ENCODE results near the gene LGALS9C. TPM values are rescaled to one million over a fixed set of nuclear protein-coding genes. Genes with fewer than 3 reads are reported as not detected.
"Not testable (repeated sequence)": the region's sequence is repeated elsewhere in the genome, so short reads cannot be mapped to it uniquely, and the experiment has no call there.

The LGALS9C gene
- total RNA-seq, result 1 to 10 TPM; 5.9 to 6.5 TPM

DNA sequence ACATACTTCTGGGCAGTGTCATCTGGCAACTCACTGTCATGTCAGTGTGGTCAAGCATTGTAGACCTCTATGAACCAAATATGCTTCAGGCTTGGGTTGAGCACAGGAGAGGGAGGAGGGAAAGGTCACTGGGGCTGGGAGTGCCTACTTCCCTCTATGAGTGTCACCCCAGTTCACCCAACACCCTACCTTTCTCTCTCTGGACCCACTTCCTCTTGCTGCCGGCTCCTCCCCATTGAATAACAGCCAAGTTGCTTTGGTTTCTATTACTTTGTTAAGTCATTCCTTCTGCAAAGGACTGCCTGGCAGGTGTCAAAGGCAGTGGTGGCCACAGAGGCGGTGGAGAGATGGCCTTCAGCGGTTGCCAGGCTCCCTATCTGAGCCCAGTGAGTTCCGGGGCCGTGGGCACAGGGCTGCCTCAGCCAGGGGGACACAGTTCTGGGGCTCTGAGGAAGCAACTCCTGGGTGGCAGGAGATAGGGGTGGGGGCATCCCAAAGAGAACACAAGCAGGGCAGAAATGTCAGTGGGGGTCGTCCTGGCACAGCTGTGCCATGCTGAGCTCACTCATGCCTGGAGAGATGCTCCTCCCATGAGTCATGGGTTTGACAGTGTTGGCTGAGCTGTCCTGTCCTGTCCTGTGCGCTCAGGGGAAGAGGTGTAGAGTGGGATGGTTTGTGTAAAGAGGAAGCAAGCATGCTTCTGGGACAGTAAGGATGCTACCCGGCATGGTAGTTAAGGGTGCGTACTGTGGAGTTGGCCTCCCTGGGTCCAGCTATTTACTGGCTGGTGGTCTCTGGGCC lies at the start of gene LGALS9C:
Gene LGALS9C (plus strand): TSS at position 282 of the 801 bp plus-strand sequence. CDS start 66 bp downstream, at position 348.
- POLR2A ChIA-PET, H3K36me3 Mint-ChIP-seq, H3K4me1 Mint-ChIP-seq, H3K9me3 Mint-ChIP-seq, H3K27me3 Mint-ChIP-seq: not testable (repeated sequence)
- ATAC-seq (ENCODE audit: low read depth) (peak; percentile 88), DNase-seq (peak; percentile 63)
- Mint-ChIP-seq H3K4me3 (peak within 1 kb of the TSS; percentile 73), H3K27ac (peak within 1 kb of the TSS; percentile 85)

DNA sequence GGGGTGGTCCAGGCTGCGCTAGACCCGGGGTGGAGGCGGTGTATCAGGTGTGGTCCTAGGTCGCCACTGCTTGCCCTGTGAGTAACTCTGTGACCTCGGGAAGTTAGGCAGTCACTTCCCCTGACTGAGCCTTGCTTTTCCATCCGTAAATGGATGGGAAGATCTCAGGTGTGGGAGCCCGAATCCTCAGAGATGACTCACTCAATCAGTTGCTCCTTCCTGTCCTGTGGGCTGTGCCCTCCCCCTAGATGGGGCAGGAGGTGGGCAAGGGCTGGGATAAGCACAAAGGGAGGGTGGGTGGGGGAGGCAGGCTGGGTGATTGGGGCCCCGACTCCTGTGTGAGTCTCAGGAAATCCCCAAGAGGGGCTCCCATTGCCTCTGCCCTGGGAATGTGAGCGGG lies 44.4 kb upstream of the LGALS9C start:
- H3K27ac Mint-ChIP-seq; H3K27me3 Mint-ChIP-seq; ATAC-seq (ENCODE audit: low read depth); H3K36me3 Mint-ChIP-seq; H3K9me3 Mint-ChIP-seq; H3K4me1 Mint-ChIP-seq; H3K4me3 Mint-ChIP-seq; DNase-seq; POLR2A ChIA-PET: not testable (repeated sequence)

DNA sequence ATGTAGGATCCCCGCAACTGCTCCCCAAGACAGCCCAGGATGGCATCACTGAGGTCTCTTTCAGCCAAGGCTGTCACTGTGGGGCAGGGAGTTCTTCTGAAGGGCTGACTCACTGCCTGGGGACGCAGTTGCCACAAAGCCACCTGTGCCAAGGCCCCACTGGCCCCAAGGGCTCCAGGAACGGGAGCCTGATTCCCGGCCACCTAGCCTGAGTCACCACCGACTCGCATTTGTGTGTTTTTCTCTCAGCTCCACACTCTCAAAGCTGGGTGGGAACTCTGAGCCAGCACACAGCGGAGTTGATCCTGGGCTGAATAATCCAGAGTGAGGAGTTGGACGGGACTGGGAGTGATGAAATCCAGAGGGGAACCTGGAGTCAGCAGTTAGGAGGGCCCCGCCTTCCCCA lies 37.1 kb upstream of the LGALS9C start:
- DNase-seq; H3K27me3 Mint-ChIP-seq; H3K36me3 Mint-ChIP-seq; ATAC-seq (ENCODE audit: low read depth); POLR2A ChIA-PET; H3K4me1 Mint-ChIP-seq; H3K9me3 Mint-ChIP-seq; H3K27ac Mint-ChIP-seq; H3K4me3 Mint-ChIP-seq: not testable (repeated sequence)

DNA sequence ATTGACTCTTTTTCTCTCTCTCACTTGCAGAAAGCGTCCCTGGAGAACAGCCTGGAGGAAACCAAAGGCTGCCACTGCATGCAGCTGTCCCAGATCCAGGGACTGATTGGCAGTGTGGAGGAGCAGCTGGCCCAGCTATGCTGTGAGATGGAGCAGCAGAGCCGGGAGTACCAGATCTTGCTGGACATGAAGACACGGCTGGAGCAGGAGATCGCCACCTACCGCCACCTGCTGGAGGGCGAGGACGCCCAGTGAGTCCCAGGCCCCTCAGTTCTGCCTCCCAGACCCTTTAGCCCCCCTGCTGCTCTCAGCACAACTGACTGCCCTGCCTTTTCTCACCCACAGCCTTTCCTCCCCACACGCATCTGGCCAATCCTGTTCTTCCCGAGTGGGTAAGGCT lies 34.5 kb upstream of the LGALS9C start:
- H3K4me3 Mint-ChIP-seq; H3K36me3 Mint-ChIP-seq; H3K9me3 Mint-ChIP-seq; POLR2A ChIA-PET; ATAC-seq (ENCODE audit: low read depth); H3K4me1 Mint-ChIP-seq; H3K27me3 Mint-ChIP-seq; H3K27ac Mint-ChIP-seq: not testable (repeated sequence)
- DNase-seq, result peak; percentile 55

DNA sequence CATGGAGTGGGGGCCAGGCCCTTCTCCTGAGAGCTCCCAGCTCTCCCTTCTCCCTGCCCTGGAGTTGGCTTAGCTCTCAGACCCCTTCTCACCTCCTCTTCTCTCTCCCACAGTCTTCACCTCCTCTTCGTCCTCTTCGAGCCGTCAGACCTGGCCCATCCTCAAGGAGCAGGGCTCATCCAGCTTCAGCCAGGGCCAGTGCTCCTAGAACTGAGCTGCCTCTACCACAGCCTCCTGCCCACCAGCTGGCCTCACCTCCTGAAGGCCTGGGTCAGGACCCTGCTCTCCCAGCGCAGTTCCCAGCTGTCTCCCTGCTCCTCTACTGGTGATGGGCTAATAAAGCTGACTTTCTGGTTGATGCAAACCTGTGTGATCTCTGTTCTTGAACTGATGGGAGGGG lies 34.1 kb upstream of the LGALS9C start:
- DNase-seq; H3K27ac Mint-ChIP-seq; H3K9me3 Mint-ChIP-seq; H3K36me3 Mint-ChIP-seq; POLR2A ChIA-PET; ATAC-seq (ENCODE audit: low read depth); H3K4me3 Mint-ChIP-seq; H3K4me1 Mint-ChIP-seq; H3K27me3 Mint-ChIP-seq: not testable (repeated sequence)

DNA sequence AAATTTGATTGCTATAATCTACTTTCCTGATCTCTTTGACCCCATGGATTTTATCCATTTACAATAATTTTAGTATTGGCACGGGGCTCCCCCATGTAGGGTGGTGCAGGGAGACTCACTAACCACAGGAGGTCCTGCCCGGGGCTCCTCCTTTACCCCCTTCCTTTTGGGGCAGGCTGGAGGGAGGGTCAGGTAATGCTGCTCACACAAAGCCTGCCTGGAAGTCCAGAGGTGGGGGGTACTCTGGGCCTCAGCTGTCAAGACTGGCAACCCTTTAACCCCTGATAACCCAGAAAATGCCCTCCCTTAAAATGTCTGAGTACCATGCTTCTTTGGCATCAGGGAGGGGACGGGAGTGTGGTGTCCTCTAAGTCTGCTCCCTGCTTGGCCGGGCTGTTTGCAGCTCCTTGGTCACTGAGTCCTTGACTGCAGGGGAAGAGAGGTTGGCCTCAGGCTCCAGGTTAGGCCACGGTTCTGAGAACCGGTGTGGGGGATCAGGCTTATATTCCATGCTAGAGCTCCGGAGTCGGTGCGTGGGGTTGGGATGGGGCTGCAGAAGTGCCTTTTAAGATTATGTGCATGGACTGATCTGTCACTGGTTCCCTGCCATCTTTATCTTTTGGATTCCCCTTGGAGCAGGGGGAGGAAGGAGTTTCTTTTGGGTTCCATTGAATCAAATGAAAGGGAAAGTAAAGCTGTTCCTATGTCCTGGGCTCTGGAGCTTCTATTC lies 28.9 kb upstream of the LGALS9C start:
- H3K4me3 Mint-ChIP-seq; DNase-seq; H3K36me3 Mint-ChIP-seq; H3K27ac Mint-ChIP-seq; H3K9me3 Mint-ChIP-seq; H3K4me1 Mint-ChIP-seq; ATAC-seq (ENCODE audit: low read depth); H3K27me3 Mint-ChIP-seq; POLR2A ChIA-PET: not testable (repeated sequence)

DNA sequence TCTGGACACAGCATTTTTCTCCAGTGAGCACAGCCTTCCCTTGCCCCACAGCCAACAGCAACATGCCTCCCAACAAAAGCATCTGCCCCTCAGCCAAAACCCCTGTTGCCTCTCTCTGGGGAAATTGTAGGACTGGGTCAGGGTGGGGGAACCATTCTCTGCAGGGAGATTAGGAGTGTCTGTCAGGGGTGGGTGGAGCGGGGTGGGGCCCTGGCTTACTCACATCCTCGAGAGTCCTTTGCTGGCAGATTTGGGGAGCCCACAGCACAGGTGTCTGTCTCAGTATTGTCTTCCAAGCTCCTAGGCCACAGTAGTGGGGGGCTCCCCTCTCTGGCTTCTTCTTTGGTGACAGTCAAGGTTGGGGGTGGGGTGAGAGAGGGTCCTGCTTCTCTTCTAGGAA lies 28.3 kb upstream of the LGALS9C start:
- H3K4me3 Mint-ChIP-seq; H3K36me3 Mint-ChIP-seq; H3K27ac Mint-ChIP-seq; H3K4me1 Mint-ChIP-seq; ATAC-seq (ENCODE audit: low read depth); H3K9me3 Mint-ChIP-seq; H3K27me3 Mint-ChIP-seq; DNase-seq; POLR2A ChIA-PET: not testable (repeated sequence)

DNA sequence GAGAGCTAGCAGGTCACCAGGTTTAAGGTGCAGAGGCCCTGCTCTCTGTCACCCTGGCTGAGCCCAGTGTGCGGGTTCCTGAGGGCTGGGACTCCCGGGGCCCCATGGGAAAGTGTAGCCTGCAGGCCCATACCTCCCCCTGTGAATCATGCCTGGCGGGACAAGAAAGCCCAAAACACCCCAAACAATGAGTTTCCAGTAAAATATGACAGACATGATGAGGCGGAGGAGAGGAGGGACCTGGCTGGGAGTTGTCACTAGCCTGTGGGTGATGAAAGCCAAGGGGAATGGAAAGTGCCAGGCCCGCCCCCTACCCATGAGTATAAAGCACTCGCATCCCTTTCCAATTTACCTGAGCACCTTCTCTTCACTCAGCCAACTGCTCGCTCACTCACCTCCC lies 26.8 kb upstream of the LGALS9C start:
- H3K9me3 Mint-ChIP-seq; POLR2A ChIA-PET; H3K27ac Mint-ChIP-seq; H3K36me3 Mint-ChIP-seq; ATAC-seq (ENCODE audit: low read depth); H3K4me1 Mint-ChIP-seq; H3K27me3 Mint-ChIP-seq; H3K4me3 Mint-ChIP-seq; DNase-seq: not testable (repeated sequence)

DNA sequence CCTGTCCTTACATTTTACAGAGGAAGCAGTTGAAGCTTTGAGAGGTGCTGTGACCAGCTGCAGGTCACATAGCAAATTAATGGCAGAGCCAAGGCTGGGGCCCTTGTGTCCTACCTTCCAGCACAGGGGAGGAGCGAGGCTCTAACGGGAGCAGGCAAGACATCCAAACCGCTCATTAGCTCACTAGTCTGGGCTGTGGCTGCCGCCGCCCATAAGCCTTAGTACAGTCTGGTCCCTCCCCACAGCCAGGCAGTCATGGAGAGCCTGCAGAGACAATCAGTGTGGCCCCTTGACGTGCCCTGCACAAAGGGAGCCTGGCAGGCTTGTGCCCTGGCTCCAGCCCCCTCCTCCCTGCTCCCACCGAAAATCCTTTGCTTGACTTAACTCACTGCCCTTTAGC lies 25.6 kb upstream of the LGALS9C start:
- POLR2A ChIA-PET; H3K4me1 Mint-ChIP-seq; H3K27me3 Mint-ChIP-seq; ATAC-seq (ENCODE audit: low read depth); H3K36me3 Mint-ChIP-seq; H3K9me3 Mint-ChIP-seq; DNase-seq; H3K4me3 Mint-ChIP-seq; H3K27ac Mint-ChIP-seq: not testable (repeated sequence)

DNA sequence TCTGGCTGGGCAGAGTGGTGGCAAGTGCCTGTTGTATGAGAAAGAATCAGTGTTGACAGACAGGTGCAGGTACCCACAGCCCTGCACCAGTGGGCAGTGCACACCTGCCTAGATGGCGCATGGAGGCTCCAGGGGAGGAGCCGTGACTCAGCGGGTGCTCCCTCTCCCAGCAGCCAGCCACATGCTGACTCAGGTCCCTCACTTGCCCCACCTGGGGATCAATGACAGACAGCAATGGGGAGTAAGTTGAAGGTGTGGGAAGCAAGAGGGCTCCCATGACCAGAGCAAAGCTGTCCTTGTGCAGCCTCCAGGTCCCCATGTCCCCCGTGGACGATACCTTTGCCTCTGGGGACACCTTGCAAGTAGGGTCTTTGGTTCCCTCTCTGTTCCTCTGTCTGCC lies 24.6 kb upstream of the LGALS9C start:
- ATAC-seq (ENCODE audit: low read depth), result not testable (repeated sequence)

DNA sequence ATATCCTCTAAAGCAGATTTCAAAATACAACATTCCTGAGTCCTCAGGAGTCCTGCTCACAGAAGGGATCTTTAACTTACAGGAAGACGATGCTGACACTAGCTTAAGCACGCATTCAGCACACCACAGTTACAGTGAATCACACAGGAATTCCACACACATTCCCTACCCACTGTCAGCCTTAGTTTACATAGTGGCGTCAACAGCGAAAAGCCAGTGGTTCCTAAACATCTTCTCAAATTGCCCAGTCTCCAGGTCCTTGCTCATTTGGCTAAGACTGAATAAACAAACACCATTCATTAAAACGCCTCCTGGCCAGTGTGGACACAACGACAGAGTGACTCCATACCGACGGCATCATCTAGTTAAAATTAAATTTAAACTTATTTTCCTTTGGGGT lies 17.6 kb upstream of the LGALS9C start:
- H3K27ac Mint-ChIP-seq; H3K4me1 Mint-ChIP-seq; POLR2A ChIA-PET; DNase-seq; ATAC-seq (ENCODE audit: low read depth); H3K27me3 Mint-ChIP-seq; H3K4me3 Mint-ChIP-seq; H3K9me3 Mint-ChIP-seq; H3K36me3 Mint-ChIP-seq: not testable (repeated sequence)

More for the DNA sequence above, 24.6 kb upstream of the LGALS9C start:
- H3K4me3 Mint-ChIP-seq, H3K36me3 Mint-ChIP-seq, H3K9me3 Mint-ChIP-seq, DNase-seq, H3K4me1 Mint-ChIP-seq, H3K27ac Mint-ChIP-seq, H3K27me3 Mint-ChIP-seq, POLR2A ChIA-PET: not testable (repeated sequence)

DNA sequence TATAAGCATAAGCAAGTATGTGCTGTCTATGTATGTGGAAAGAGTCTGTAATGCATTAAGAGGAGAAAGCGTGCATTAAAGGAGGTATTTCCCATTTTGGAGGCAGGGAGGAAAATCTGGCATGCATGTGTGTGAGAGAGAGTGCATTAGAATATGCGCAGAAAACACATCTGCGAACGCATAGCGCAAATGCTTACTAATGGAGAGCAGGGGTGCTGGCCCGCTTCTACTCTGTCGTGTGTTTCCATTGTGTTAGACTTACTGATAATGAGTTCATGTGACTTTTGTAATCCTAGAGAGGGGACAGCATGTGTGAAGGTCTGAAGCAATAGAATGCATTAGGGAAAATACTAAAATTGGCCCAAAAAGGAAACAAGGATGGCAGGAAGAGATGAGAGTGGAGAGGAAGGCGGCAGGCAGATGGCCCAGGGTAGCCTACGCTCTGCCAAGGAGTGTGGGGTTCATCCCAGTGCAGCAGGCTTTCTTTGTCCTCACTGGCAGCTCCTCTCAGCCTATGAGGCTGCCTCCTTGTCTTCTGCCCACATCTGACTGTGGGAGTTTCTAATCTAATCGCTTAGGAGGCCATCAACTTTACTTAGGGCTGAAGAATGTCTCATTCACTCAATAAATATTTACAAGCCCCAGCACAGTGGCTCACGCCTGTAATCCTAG lies 12.6 kb upstream of the LGALS9C start:
- ATAC-seq (ENCODE audit: low read depth); H3K27me3 Mint-ChIP-seq; H3K9me3 Mint-ChIP-seq; H3K36me3 Mint-ChIP-seq; H3K4me3 Mint-ChIP-seq; H3K27ac Mint-ChIP-seq; H3K4me1 Mint-ChIP-seq; POLR2A ChIA-PET; DNase-seq: not testable (repeated sequence)

DNA sequence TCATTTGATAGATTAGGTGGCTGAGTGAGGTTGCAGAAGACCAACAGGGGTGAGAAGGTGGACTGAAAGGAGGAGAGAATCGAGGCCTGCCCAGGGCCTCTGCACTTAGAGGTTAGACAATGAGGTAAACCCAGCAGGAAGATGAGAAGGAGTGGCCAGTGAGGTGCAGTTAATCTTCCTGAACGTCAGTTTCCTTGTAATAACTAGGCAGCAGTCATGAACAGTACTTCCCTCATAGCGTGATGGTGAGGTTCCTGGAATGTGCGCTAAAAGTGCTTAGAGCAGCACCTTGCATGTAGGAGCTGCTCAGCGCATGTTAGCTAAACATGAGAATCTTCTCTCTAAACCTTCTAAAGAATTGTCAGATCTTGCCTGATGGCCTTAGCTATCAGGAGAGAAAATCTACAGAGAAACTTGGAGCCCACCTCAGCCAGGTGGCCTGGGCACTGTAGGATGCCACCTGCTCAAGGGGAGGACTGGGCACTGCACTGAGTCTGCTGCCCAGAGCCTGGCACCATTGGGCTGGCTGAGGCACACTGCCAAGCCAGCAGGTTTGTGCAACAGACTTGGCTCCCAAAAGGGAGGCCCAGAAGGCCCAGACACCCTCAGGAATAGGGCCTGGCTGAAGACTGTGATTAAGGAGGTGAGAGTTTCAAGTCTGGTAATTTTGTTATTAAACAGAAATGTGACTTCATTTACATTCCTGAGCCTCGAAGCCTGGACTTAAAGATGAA lies 10.2 kb upstream of the LGALS9C start:
- H3K4me1 Mint-ChIP-seq; H3K27me3 Mint-ChIP-seq; H3K36me3 Mint-ChIP-seq; H3K4me3 Mint-ChIP-seq; ATAC-seq (ENCODE audit: low read depth); H3K9me3 Mint-ChIP-seq; DNase-seq; POLR2A ChIA-PET: not testable (repeated sequence)
- peak overlapping the region; percentile 28 for H3K27ac Mint-ChIP-seq

All from activated naive CD8-positive, alpha-beta T cell treated with anti-CD3 and anti-CD28 coated beads, Interleukin-2, amount 10 ng/mL, durations not matched to agents 7 days and 5 days (primary cell).